GM12878 (cell line): ENCODE results near the gene OR5B3. TPM values are rescaled to one million over a fixed set of nuclear protein-coding genes. Genes with fewer than 3 reads are reported as not detected.

Experiments used
- ATAC-seq: fragments of 200-7000 bp; cut with Tn5 transposase; 3 replicates; pipeline ENCODE4 v1.9.1; 2020; ENCODE audit warnings: mild to moderate bottlenecking, moderate library complexity
- BruUV-seq: library from RNA; stranded (reverse); fragments of 400-500 nt; replicated peaks from 2 replicates; lab custom pipeline; 2021; lab: Mats Ljungman, UMichigan
- CTCF ChIA-PET: fragments of 300-600 bp; sonication (Branson Sonifier 250); formaldehyde crosslinking; extraction: SDS; loops from one replicate; lab custom pipeline; 2021; ENCODE audit warnings: inconsistent platforms; lab: Yijun Ruan, JAX
- POLR2A ChIA-PET: fragments of 350-600 bp; formaldehyde crosslinking; extraction: SDS; loops from one replicate; lab custom pipeline; 2021; ENCODE audit warnings: inconsistent platforms; lab: Charles Lee
- RAD21 ChIA-PET: fragments of 300-600 bp; sonication (Branson Sonifier 250); formaldehyde crosslinking; loops from one replicate; lab custom pipeline; 2023; ENCODE audit warnings: antibody characterized with exemption; ENCODE audit not compliant: unreplicated experiment; lab: Charles Lee
- SMC1A ChIA-PET: fragments of 300-600 bp; sonication (Branson Sonifier 250); formaldehyde crosslinking; loops from one replicate; lab custom pipeline; 2023; ENCODE audit not compliant: unreplicated experiment, uncharacterized antibody; lab: Charles Lee
- DNase-seq: peaks from one replicate; pipeline ENCODE4 v3.0.0-alpha.2; 2011; ENCODE audit warnings: low read depth, low spot score
- FAIRE-seq: peaks from 3 replicates; lab custom pipeline; 2011; peaks lifted over from hg19 to GRCh38; lab: Jason Lieb, UNC
- H2AFZ ChIP-seq: 2 replicates; pipeline ENCODE4 v1.6.0; 2011; ENCODE audit warnings: low read depth, low read length, control low read depth; ENCODE audit not compliant: control insufficient read depth
- H3K27ac ChIP-seq: 2 replicates; pipeline ENCODE4 v1.5.1; 2011; ENCODE audit warnings: control low read depth; ENCODE audit not compliant: control insufficient read depth, insufficient read depth
- H3K27me3 ChIP-seq, 2 experiments: replicated peaks in 1 of 2; 2 replicates each; pipeline versions ENCODE4 v1.6.0 to v1.6.1; 2011; ENCODE audit warnings: low read length in 1 of 2; ENCODE audit not compliant: control insufficient read depth in 2 of 2, insufficient read depth in 2 of 2
- H3K36me3 ChIP-seq, 2 experiments: 2 replicates each; pipeline ENCODE4 v1.5.1; 2011; ENCODE audit warnings: low read length in 1 of 2; ENCODE audit not compliant: control insufficient read depth in 2 of 2, insufficient read depth in 2 of 2
- H3K4me1 ChIP-seq: 2 replicates; pipeline ENCODE4 v1.6.1; 2011; ENCODE audit warnings: mild to moderate bottlenecking, low read length, moderate library complexity, mixed read lengths; ENCODE audit not compliant: control insufficient read depth, insufficient read depth
- H3K4me2 ChIP-seq: 2 replicates; pipeline ENCODE4 v1.6.0; 2011; ENCODE audit warnings: control low read depth; ENCODE audit not compliant: control insufficient read depth, insufficient read depth
- H3K4me3 ChIP-seq: fragments of 200-600 bp; sonication (generic); 2 replicates; pipeline ENCODE4 v1.5.1; 2016
- H3K79me2 ChIP-seq: 2 replicates; pipeline ENCODE4 v1.6.0; 2011; ENCODE audit warnings: low read length; ENCODE audit not compliant: control insufficient read depth, insufficient read depth
- H3K9ac ChIP-seq: 2 replicates; pipeline ENCODE4 v1.8.0; 2011; ENCODE audit warnings: low read length, control low read depth, mixed read lengths; ENCODE audit not compliant: control insufficient read depth, insufficient read depth
- H3K9me3 ChIP-seq: replicated peaks from 3 replicates; pipeline ENCODE4 v1.5.1; 2011; ENCODE audit warnings: mild to moderate bottlenecking, low read length; ENCODE audit not compliant: control insufficient read depth, insufficient read depth
- H4K20me1 ChIP-seq: 2 replicates; pipeline ENCODE4 v1.6.0; 2011; ENCODE audit not compliant: control insufficient read depth, insufficient read depth
- ASH2L ChIP-seq: fragments of 300-600, 200-600 bp; sonication (generic); IDR thresholded peaks from 2 replicates; pipeline ENCODE4 v1.6.1; 2017; ENCODE audit warnings: low read depth, mild to moderate bottlenecking, borderline replicate concordance
- BACH1 ChIP-seq: fragments of 450-650 bp; IDR thresholded peaks from 2 replicates; pipeline ENCODE4 v1.6.1; 2017; ENCODE audit warnings: mild to moderate bottlenecking, borderline replicate concordance
- E2F4 ChIP-seq: IDR thresholded peaks from 2 replicates; pipeline ENCODE4 v1.6.1; 2012; ENCODE audit warnings: low read depth, low read length, improper control_type of control experiment
- LARP7 ChIP-seq: fragments of 450-650 bp; IDR thresholded peaks from 2 replicates; pipeline ENCODE4 v1.6.1; 2017; ENCODE audit warnings: mild to moderate bottlenecking
- MEF2B ChIP-seq: fragments of 450-650 bp; IDR thresholded peaks from 2 replicates; pipeline ENCODE4 v1.6.1; 2018; ENCODE audit warnings: mild to moderate bottlenecking, moderate library complexity; ENCODE audit not compliant: partially characterized antibody, poor library complexity, severe bottlenecking
- MYC ChIP-seq: IDR thresholded peaks from 2 replicates; pipeline ENCODE4 v1.6.1; 2011; ENCODE audit warnings: mild to moderate bottlenecking, low read length, moderate library complexity, inconsistent platforms; ENCODE audit not compliant: insufficient read depth, insufficient replicate concordance, insufficient read length, severe bottlenecking
- NFIC ChIP-seq: IDR thresholded peaks from 2 replicates; pipeline ENCODE4 v1.6.1; 2012; ENCODE audit warnings: low read depth, mild to moderate bottlenecking, inconsistent platforms, low read length, moderate library complexity
- NRF1 ChIP-seq: conservative IDR thresholded peaks from 2 replicates; pipeline ENCODE4 v1.6.1; 2011; ENCODE audit warnings: mild to moderate bottlenecking, low read depth, low read length, improper control_type of control experiment
- POLR2AphosphoS2 ChIP-seq: IDR thresholded peaks from 2 replicates; pipeline ENCODE4 v1.6.1; 2011; ENCODE audit warnings: low read depth, mild to moderate bottlenecking, low read length, improper control_type of control experiment, moderate library complexity
- RAD21 ChIP-seq: IDR thresholded peaks from 2 replicates; pipeline ENCODE4 v1.6.1; 2011; ENCODE audit warnings: mild to moderate bottlenecking, low read depth, low read length, moderate library complexity; ENCODE audit not compliant: insufficient read depth
- RELB ChIP-seq: fragments of 450-650 bp; IDR thresholded peaks from 2 replicates; pipeline ENCODE4 v1.6.1; 2017; ENCODE audit warnings: low read depth, mild to moderate bottlenecking, moderate library complexity
- TCF3 ChIP-seq: IDR thresholded peaks from 2 replicates; pipeline ENCODE4 v1.6.1; 2012; ENCODE audit warnings: low read depth, mild to moderate bottlenecking, low read length, borderline replicate concordance; ENCODE audit not compliant: insufficient read depth
- USF1 ChIP-seq: IDR thresholded peaks from 2 replicates; pipeline ENCODE4 v1.6.1; 2011; ENCODE audit warnings: borderline replicate concordance, low read depth, mild to moderate bottlenecking, moderate library complexity, mixed read lengths, low read length; ENCODE audit not compliant: insufficient read depth; ENCODE audit errors: extremely low read length
- ZNF384 ChIP-seq: IDR thresholded peaks from 2 replicates; pipeline ENCODE4 v1.6.1; 2012; ENCODE audit warnings: low read depth, mild to moderate bottlenecking, low read length, improper control_type of control experiment, borderline replicate concordance
- WGBS: methylation state at CpG from one replicate; pipeline ENCODE4 v1.1.6; 2016; ENCODE audit warnings: low lambda C conversion rate; ENCODE audit not compliant: insufficient replicate concordance, insufficient coverage; ENCODE audit errors: missing lambda C conversion rate; 5-methylcytosine and 5-hydroxymethylcytosine counted together
- in situ Hi-C: fragments of 300-500 bp; cut with MboI; formaldehyde crosslinking; loops from 9 replicates; pipeline ENCODE4 v1.14.3; 2018; ENCODE audit warnings: mixed read lengths
- intact Hi-C: fragments of 100-400 bp; cut with micrococcal nuclease; formaldehyde crosslinking; loops from one replicate; pipeline ENCODE4 v1.14.2; 2022; ENCODE audit not compliant: unreplicated experiment
- polyA plus RNA-seq, 11 experiments: library from polyadenylated mRNA; depleted of rRNA in 4 of 11; unstranded in 6 of 11; stranded (reverse) in 5 of 11; fragments of >200 nt; fragmentation: Nextera tagmentation in 4 of 11; fragmentation: Illumina TruSeq in 1 of 11; extraction: Ambion mirVana in 4 of 11; extraction: Trizol in 1 of 11; gene quantifications; 1 replicate in 1 of 11; 2 replicates in 10 of 11; pipeline versions ENCODE4 v1.2.1 to v1.2.3, GENCODE V29; 2011 to 2016; ENCODE audit warnings: inconsistent platforms in 2 of 11, missing spikeins in 2 of 11, low read depth in 1 of 11
- total RNA-seq, 4 experiments: library from RNA; depleted of rRNA in 3 of 4; stranded (reverse); fragments of >200 nt in 3 of 4; fragmentation: Illumina TruSeq in 1 of 4; extraction: Trizol in 1 of 4; gene quantifications; 2 replicates each; pipeline versions ENCODE4 v1.2.1 to v1.2.3, GENCODE V29; 2013 to 2021

OR5B3 gene
- total and polyA plus RNA-seq, 10 of the 15 experiments (the other 5 are each of a cell fraction or from before 2014, with no cell fraction given) = not detected

GRCh38 chr11:58392746-58393145 lies 13.9 kb downstream of the OR5B3 start (continued):
- no peak for TF ChIP-seq POLR2AphosphoS2
- TF ChIP-seq ZNF384 = no peak
- TF ChIP-seq BACH1 = no peak
- TF ChIP-seq USF1 = no peak
- no peak for TF ChIP-seq E2F4

- H4K20me1 ChIP-seq = no peaks in the 10 kb centered on the region
- H3K27ac ChIP-seq = no peak overlapping the region
- no TSS peak for BruUV-seq
- ATAC-seq (no peak), DNase-seq (no peak), FAIRE-seq (no peak)
- CTCF ChIA-PET = no interaction called here
- POLR2A ChIA-PET = no interaction called here
- RAD21 ChIA-PET = no interaction called here
- no peak for TF ChIP-seq NFIC
- no peak for TF ChIP-seq MEF2B
- TF ChIP-seq NRF1 = no peak
- TF ChIP-seq E2F4 = no peak
- TF ChIP-seq LARP7 = no peak
- TF ChIP-seq RELB = no peak
- no peak for TF ChIP-seq ASH2L
- TF ChIP-seq MYC = no peak
- no peak for TF ChIP-seq TCF3
- no peak for TF ChIP-seq RAD21
- no peak overlapping the region for H3K9ac ChIP-seq
- H3K4me2 ChIP-seq = no peak overlapping the region
- no peaks in the 10 kb centered on the region for H3K36me3 ChIP-seq
- 43% methylated on average over 1 of the region's 1 CpG for WGBS
- H3K4me1 ChIP-seq = no peaks in the 10 kb centered on the region
- H2AFZ ChIP-seq = no peak overlapping the region
- in situ Hi-C loops = no loop called here
- intact Hi-C loops = no loop called here
- SMC1A ChIA-PET = no interaction called here
- no peak overlapping the region for H3K4me3 ChIP-seq
- H3K9me3 ChIP-seq = no peaks in the 10 kb centered on the region; the same call in 2 of the 3 replicates
- no peaks in the 10 kb centered on the region for H3K79me2 ChIP-seq
- no peaks in the 10 kb centered on the region for H3K27me3 ChIP-seq
Observed at GRCh38 chr11:58391879-58392278, 14.8 kb downstream of the OR5B3 start.
